Activated CD8-positive, alpha-beta memory T cell treated with anti-CD3 and anti-CD28 coated beads, Interleukin-2, amount 50 U/mL, for 24 hours (primary cell): ENCODE measurements around the gene MICU1.
"Not testable (repeated sequence)": the region's sequence is repeated elsewhere in the genome, so short reads cannot be mapped to it uniquely, and the experiment has no call there.

Source experiments
- DNase-seq: peaks from one replicate; pipeline ENCODE4 v3.0.0-alpha.2; 2020; ENCODE audit errors: extremely low read depth

The MICU1 gene

DNA sequence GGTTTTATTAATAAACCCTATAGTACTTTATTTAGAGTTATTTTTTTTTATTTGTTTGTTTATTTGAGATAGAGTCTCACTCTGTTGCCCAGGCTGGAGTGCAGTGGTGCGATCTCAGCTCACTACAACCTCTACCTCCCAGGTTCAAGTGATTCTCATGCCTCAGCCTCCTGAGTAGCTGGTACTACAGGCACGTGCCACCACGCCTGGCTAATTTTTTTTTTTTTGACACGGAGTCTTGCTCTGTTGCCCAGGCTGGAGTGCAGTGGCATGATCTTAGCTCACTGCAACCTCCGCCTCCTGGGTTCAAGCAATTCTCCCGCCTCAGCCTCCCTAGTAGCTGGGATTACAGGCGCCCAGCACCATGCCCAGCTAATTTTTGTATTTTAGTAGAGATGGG lies 279.8 kb downstream of the MICU1 start:
- DNase-seq = not testable (repeated sequence)

DNA sequence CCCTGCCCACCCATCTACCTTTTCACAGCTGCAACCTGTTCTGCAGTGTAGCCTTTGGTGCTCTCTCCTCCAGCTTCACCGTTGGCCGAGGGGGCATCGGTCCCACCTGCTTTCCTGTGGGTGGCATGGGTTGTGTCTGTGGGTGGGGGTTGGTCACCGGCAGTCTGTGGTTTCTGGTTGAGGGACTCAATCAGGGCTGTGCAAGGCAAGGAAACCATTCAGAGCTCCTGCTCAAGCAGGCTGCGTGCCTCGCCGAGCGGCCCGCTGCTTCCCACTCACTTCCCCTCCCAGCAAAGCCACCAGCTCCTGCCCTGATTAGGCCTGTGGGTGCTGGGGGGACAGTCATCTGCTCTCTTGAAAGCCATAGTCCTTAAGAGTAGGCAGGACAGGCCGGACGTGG lies 280.9 kb downstream of the MICU1 start:
- DNase-seq = no peak

DNA sequence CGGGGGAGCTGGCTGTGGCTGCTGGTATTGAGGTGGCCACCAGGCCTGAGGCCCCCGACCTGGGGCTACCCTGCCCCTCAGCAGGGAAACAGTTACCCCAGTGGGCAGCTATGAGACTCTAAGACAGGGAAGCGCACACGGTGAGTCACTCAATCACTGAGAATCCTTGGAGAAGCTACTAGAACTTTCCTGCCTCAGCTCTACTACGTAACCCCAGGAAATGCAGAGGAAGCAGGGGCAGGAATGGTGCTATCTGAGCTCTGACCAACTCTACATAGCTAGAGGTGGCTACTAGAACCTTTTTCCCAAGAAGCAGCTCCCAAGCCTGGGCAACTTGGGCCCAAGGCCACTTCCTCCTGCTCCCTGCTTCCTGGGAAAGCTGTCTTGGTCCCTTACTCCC lies 283.0 kb downstream of the MICU1 start:
- no peak for DNase-seq

GRCh38 chr10:72340510-72341261 lies 285.2 kb downstream of the MICU1 start:
- DNase-seq = no peak

GRCh38 chr10:72338180-72338579 lies 287.7 kb downstream of the MICU1 start:
- DNase-seq = no peak

DNA sequence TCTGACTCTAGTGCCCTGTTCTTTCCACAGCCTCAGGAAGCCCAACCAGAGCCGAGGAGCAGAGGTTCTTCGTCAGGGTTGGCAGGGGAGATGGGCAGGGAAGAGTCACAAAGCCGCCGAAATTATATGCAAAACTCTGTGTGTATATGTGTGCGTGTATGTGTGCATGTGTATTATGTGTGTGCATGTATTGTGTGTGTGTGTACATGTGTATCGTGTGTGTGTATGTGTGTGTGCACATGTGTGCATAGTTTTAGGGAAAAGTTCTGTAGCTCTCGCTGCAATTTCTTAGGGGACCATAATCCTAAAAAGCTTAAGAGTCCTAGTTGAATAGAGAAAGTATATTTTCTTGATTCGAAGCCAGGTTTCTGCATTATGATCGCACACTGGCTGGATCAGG lies 288.2 kb downstream of the MICU1 start:
- no peak for DNase-seq

DNA sequence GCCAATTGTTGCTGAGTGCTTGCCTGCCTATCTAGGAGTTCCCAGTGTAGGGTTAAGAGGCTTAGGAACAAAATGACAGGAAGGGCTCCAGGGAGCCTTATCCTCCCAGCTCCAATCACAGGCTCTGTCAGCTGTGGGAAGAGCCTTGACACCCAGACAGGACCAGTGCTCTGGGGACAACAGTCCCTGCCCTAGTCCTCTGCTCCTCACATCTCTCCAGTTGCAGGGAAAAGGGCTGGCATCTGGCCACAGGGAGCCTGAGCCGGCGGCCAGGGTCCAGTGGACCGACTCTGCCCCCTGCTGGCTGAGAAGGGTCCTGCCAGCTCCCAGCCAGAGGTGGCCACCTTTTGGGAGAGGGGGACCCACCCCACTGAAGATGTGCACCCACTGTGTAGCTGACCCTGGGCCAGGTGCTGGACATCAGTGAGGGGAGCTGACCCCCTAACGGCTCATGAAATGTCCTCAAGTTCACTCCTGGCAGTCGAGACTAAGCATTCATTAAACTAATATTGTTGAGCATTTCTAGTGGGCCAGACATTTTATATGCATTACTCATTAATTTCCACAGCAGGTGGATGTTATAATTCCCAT lies 288.7 kb downstream of the MICU1 start:
- DNase-seq = no peak

GRCh38 chr10:72336259-72337038 lies 289.4 kb downstream of the MICU1 start:
- no peak for DNase-seq

- DNase-seq = no peak
These were observed 290.3 kb downstream of the MICU1 start for GRCh38 chr10:72335394-72336258.

DNA sequence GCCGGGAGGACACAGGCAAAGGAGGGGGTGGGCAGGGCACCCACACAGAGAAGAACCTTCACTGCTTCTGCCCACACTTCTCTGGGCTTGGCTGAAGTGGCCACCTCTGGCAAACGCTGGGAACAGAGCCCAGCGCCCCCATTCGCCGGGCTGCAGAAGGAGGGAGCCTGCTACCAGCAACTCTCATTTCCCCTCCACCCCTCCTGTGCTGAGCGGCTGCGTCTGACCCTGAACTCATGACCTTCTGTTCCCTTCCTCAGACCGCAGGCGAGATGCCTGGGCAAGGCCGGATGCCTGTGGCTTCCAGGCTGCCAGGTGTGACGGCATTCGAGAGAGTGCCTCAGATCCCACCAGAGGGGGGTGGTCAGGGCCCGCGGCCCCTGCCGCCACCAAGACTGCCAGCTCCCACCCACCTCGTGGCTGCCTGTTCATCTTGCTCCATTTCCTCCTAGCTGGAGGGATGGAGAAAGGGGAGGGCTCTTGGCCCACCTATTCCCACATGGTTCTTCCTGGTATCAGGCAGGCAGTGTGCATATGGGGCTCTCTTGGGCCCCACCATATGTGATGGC lies 291.0 kb downstream of the MICU1 start:
- peak; percentile 65 for DNase-seq

GRCh38 chr10:72334196-72334824 lies 291.6 kb downstream of the MICU1 start:
- DNase-seq = no peak

GRCh38 chr10:72333112-72334015 lies 292.5 kb downstream of the MICU1 start:
- DNase-seq = no peak

DNA sequence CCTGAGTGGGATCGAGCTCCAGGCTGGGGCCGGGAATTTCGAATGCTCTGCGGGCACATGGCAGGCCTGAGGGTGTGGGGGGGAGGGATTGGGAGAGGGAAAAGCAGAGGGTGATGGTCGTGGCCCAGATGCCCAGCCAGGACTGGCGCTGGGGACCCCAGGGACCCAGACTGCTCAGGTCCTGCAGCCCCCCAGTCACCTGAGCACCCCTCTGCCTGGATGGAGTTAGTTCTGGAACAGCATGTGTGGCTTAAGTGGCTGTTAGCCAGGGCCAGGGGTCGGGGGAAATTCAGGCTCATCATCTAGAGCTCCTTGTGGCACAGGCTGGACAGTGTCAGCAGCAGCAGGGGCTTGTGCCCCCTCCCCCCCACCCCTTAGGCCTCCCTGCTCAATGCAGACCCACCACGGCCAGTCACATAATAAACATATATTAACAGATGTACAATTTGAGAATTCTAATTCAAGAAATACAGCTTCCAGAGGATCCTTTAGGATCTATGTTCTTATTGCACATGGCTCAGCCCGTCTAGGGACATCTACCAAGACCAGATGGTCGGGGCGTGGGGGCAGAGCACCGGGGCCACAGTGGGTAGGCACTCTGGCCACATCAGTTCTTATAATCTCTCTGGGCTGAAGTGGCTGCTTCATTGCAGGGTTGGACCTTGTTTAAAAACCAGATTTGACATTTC lies 293.3 kb downstream of the MICU1 start:
- no peak for DNase-seq

- DNase-seq = peak; percentile 70
These were observed 294.1 kb downstream of the MICU1 start for GRCh38 chr10:72331575-72332422.

DNA sequence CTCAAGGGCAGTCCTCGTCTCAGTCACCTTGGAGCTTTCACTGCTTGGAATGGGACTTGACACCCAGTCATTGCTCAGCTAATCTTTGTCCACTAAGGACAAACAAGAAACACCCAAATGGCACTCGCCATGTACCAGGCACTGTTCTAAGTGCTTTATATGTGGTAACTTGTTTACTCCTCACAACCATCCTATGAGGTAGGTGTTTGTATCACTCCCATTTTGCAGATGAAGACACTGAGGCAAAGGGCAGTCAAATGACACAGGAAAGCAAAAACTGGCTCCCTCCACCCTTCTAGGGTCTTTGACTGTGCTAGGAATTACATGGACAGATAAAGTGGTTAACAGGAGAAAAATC lies 295.8 kb downstream of the MICU1 start:
- no peak for DNase-seq

- DNase-seq = no peak
These were observed 296.4 kb downstream of the MICU1 start for GRCh38 chr10:72329290-72330068.

DNA sequence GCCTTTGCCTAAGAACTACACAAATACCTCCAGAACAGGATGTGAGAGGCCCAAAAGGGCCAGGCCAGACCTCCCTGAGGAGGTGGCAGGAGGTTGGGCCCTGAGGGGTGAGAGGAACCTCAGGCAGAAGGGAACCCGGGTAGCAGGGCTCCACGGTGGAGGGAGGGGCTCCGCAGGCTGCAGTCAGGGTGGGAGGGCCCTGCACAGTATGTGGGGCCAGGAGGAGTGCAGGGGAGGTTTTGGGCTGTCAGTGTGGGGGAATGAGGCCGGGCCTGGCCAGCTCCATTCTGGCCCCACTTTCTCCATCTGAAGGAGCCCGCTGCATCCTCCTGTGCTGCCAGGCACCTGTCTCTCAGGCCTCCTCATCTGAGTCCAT lies 297.1 kb downstream of the MICU1 start:
- no peak for DNase-seq
